Activated T-cell treated with anti-CD3 and anti-CD28 coated beads, Interleukin-2, amount 50 U/mL, for 24 hours (primary cell): ENCODE measurements around the gene PFDN5.

Source experiments
- DNase-seq: peaks from one replicate; pipeline ENCODE4 v3.0.0-alpha.2; 2020
- H3K27ac Mint-ChIP-seq: 2 replicates; pipeline ENCODE4 v1.8.0; 2020; ENCODE audit warnings: mild to moderate bottlenecking, mixed read lengths
- H3K27me3 Mint-ChIP-seq: 2 replicates; pipeline ENCODE4 v1.8.0; 2020; ENCODE audit warnings: mixed read lengths
- H3K36me3 Mint-ChIP-seq: 2 replicates; pipeline ENCODE4 v1.8.0; 2020; ENCODE audit warnings: low read depth, mixed read lengths
- H3K4me1 Mint-ChIP-seq: 2 replicates; pipeline ENCODE4 v1.8.0; 2020; ENCODE audit warnings: low read depth, mixed read lengths
- H3K4me3 Mint-ChIP-seq: 2 replicates; pipeline ENCODE4 v1.8.0; 2020; ENCODE audit warnings: mild to moderate bottlenecking, moderate library complexity, mixed read lengths
- H3K9me3 Mint-ChIP-seq: 2 replicates; pipeline ENCODE4 v1.8.0; 2020; ENCODE audit warnings: mixed read lengths

Gene PFDN5

GRCh38 chr12:53295070-53295890 lies at the start of gene PFDN5:
PFDN5 (plus strand) TSS chr12:53295542; CDS start chr12:53295568, 26 bp downstream.
- no peaks in the 10 kb centered on the region for H3K9me3 Mint-ChIP-seq
- no peaks in the 10 kb centered on the region for H3K27me3 Mint-ChIP-seq
- H3K4me1 Mint-ChIP-seq: peaks cover 52% of the 10 kb centered on the region
- H3K4me3 Mint-ChIP-seq: peak within 1 kb of the TSS; percentile 100
- peak within 1 kb of the TSS; percentile 91 for H3K27ac Mint-ChIP-seq
- peak; percentile 86 for DNase-seq
- H3K36me3 Mint-ChIP-seq: peaks cover 100% of the 10 kb centered on the region

GRCh38 chr12:53251477-53252348 lies 43.6 kb upstream of the PFDN5 start:
- H3K27ac Mint-ChIP-seq: peak overlapping the region; percentile 97
- H3K4me3 Mint-ChIP-seq: peak overlapping the region; percentile 99

GRCh38 chr12:53252349-53252916 lies 42.9 kb upstream of the PFDN5 start:
- H3K4me3 Mint-ChIP-seq: peak overlapping the region; percentile 99
- H3K4me1 Mint-ChIP-seq: peaks cover 49% of the 10 kb centered on the region
- H3K27me3 Mint-ChIP-seq: no peaks in the 10 kb centered on the region
- peaks cover 33% of the 10 kb centered on the region for H3K36me3 Mint-ChIP-seq
- peak overlapping the region; percentile 97 for H3K27ac Mint-ChIP-seq
- no peak for DNase-seq
- no peaks in the 10 kb centered on the region for H3K9me3 Mint-ChIP-seq

More at GRCh38 chr12:53251477-53252348, 43.6 kb upstream of the PFDN5 start:
- Mint-ChIP-seq H3K9me3 (no peaks in the 10 kb centered on the region), H3K27me3 (no peaks in the 10 kb centered on the region), H3K36me3 (peaks cover 33% of the 10 kb centered on the region), H3K4me1 (peaks cover 49% of the 10 kb centered on the region)
- peak; percentile 84 for DNase-seq

- Mint-ChIP-seq H3K4me1 (peaks cover 49% of the 10 kb centered on the region), H3K4me3 (peak overlapping the region; percentile 99), H3K36me3 (peaks cover 33% of the 10 kb centered on the region), H3K27me3 (no peaks in the 10 kb centered on the region), H3K27ac (peak overlapping the region; percentile 97), H3K9me3 (no peaks in the 10 kb centered on the region)
- DNase-seq: no peak
Measured at GRCh38 chr12:53253298-53253697, 42.0 kb upstream of the PFDN5 start.

DNA sequence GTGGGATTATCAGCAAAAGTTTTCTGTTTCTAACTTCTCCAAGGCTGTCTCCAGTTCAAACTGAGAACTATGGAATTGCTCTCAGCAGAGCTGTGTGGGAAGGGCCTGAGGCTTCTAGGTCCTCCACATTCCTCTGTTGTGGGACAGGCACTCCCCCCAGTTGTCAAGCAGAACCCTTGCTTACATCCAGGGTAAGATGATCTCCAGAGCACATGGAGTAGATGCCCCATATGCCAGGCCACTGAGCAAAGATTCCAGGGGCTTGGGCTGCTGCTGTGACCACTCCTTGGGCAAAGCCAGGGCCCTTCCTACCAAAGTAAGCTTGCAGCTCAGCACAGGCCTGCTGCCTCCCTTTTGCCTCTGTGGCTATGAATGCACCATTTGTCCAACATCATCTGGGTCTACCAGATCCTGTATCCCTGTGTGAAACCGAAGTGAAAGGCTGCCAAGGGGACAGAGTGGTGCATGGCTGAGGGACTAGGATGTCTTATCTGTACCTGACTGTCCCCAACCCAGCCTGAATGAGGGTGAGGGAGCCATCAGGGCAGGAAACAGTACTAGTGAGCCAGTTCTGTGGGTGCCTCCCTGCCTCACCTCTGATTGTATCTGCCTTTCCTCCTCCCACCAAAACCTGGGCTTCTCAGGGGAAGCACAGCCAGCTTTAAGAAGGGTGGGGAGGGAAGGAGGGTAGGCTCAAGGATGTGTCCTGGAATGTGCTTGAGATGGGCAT lies 40.4 kb upstream of the PFDN5 start:
- Mint-ChIP-seq H3K27me3 (no peaks in the 10 kb centered on the region), H3K4me3 (no peak overlapping the region), H3K4me1 (peaks cover 53% of the 10 kb centered on the region), H3K27ac (peak overlapping the region; percentile 84), H3K9me3 (no peaks in the 10 kb centered on the region), H3K36me3 (peaks cover 33% of the 10 kb centered on the region)
- no peak for DNase-seq

- H3K36me3 Mint-ChIP-seq: peaks cover 33% of the 10 kb centered on the region
- DNase-seq: no peak
- peak overlapping the region; percentile 84 for H3K27ac Mint-ChIP-seq
- H3K4me3 Mint-ChIP-seq: no peak overlapping the region
- no peaks in the 10 kb centered on the region for H3K27me3 Mint-ChIP-seq
- no peaks in the 10 kb centered on the region for H3K9me3 Mint-ChIP-seq
- H3K4me1 Mint-ChIP-seq: peaks cover 53% of the 10 kb centered on the region
Measured at GRCh38 chr12:53255996-53256395, 39.3 kb upstream of the PFDN5 start.

- Mint-ChIP-seq H3K36me3 (peaks cover 14% of the 10 kb centered on the region), H3K9me3 (no peaks in the 10 kb centered on the region), H3K4me3 (no peak overlapping the region), H3K27me3 (no peaks in the 10 kb centered on the region), H3K4me1 (peaks cover 32% of the 10 kb centered on the region), H3K27ac (peak overlapping the region; percentile 55)
- DNase-seq: no peak
Measured at GRCh38 chr12:53258541-53259539, 36.5 kb upstream of the PFDN5 start.

DNA sequence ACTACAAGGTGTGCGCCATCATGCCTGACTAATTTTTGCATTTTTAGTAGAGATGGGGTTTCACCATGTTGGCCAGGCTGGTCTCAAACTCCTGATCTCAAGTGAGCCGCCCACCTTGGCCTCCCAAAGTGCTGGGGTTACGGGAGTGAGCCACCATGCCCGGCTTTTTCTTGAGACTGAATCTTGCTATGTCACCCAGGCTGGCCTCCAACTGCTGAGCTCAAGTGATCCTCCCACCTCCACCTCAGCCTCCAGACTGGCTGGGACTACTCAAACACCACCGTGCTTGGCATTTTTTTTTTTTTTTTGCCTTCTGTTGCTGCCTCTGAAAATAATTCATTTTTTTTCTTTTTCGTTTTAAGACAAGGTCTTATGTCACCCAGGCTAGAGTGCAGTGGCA lies 35.5 kb upstream of the PFDN5 start:
- Mint-ChIP-seq H3K36me3 (peaks cover 6% of the 10 kb centered on the region), H3K27ac (no peak overlapping the region), H3K4me1 (peaks cover 23% of the 10 kb centered on the region), H3K9me3 (no peaks in the 10 kb centered on the region), H3K27me3 (no peaks in the 10 kb centered on the region), H3K4me3 (no peak overlapping the region)
- DNase-seq: no peak

GRCh38 chr12:53265783-53266182 lies 29.6 kb upstream of the PFDN5 start:
- Mint-ChIP-seq H3K27ac (peak overlapping the region; percentile 14), H3K27me3 (no peaks in the 10 kb centered on the region), H3K4me1 (peaks cover 38% of the 10 kb centered on the region), H3K36me3 (peaks cover 28% of the 10 kb centered on the region), H3K4me3 (no peak overlapping the region), H3K9me3 (no peaks in the 10 kb centered on the region)
- DNase-seq: no peak

DNA sequence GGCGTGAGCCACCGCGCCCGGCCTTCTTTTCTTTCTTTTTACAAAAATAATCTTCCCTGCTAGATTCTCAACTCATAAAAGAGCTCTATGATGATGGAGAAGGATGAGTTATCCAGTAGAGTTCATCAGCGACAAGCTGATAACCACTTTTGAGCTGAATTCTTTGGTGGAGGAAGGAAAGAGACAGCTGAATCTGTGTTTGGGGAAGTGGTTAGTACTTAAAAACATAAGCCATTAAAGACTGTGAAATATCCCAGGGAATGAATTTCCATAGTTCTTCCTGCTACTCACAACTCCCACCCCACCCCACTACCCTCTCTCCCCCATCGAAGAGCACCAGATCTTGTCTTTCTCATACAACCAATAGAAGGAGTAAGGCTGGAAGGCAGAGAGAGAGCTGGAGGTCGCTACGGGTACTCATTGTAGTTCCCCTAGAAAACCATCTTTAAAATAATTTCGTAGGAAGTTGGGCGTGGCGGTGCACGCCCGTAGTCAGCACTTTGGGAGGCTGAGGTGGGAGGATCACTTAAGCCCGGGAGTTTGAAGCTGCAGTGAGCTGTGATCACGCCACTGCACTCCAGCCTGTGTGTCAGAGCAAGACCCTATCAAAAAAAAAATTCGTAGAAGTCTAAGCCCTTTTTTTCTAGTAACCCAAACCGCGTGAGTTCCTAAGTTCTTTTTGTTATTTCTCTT lies 27.9 kb upstream of the PFDN5 start:
- Mint-ChIP-seq H3K9me3 (no peaks in the 10 kb centered on the region), H3K27ac (peak overlapping the region; percentile 99), H3K4me1 (peaks cover 41% of the 10 kb centered on the region), H3K27me3 (no peaks in the 10 kb centered on the region), H3K36me3 (peaks cover 44% of the 10 kb centered on the region), H3K4me3 (peak overlapping the region; percentile 98)
- DNase-seq: peak; percentile 52

GRCh38 chr12:53267999-53268629 lies 27.2 kb upstream of the PFDN5 start, which contains the start of gene ESPL1:
ESPL1 (plus strand) TSS chr12:53268299; CDS start chr12:53268767, 468 bp downstream.
- H3K27me3 Mint-ChIP-seq: no peaks in the 10 kb centered on the region
- peak; percentile 89 for DNase-seq

More at GRCh38 chr12:53267999-53268629, 27.2 kb upstream of the PFDN5 start, which contains the start of gene ESPL1:
- H3K36me3 Mint-ChIP-seq: peaks cover 50% of the 10 kb centered on the region
- H3K4me3 Mint-ChIP-seq: peak within 1 kb of the TSS; percentile 98
- peak within 1 kb of the TSS; percentile 99 for H3K27ac Mint-ChIP-seq
- H3K9me3 Mint-ChIP-seq: no peaks in the 10 kb centered on the region
- peaks cover 41% of the 10 kb centered on the region for H3K4me1 Mint-ChIP-seq
